ENCODE results near the gene TELO2. TPM values are rescaled to one million over a fixed set of nuclear protein-coding genes. Genes with fewer than 3 reads are reported as not detected.

The TELO2 gene
- total and polyA plus RNA-seq, 2 donors (not counting 1 experiment from before 2014, with no cell fraction given), result 6.3 to 10.9 TPM

DNA sequence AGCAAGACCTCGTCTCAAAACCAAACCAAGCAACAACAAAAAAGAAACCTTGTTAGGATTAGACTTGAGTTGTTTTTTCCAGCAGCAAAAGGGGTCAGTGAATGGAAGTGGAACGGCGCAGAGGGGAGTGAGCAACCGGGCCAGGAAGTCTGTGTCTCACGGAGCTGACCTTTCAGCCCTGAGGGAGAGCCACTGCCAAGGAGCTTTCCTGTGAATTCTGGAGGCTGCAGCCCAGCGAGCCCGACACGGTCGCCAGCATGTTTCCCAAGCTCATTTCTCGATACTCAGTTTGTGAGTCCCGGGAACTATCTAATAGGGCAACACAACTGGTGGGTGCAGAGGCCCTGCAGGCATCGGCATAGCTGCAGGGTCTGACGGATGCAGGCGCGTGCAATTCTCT lies 19.6 kb downstream of the TELO2 start:
- H3K9ac ChIP-seq (ENCODE audit: insufficient read depth, low read length), result no peak overlapping the region
- H3K36me3 ChIP-seq (ENCODE audit: control insufficient read depth, insufficient read depth, low read length), result peaks cover 12% of the 10 kb centered on the region
- H4K20me1 ChIP-seq (ENCODE audit: control insufficient read depth, extremely low read depth, insufficient read depth, low read length), result no peaks in the 10 kb centered on the region
- no peaks in the 10 kb centered on the region for H3K4me1 ChIP-seq (ENCODE audit: control insufficient read depth, extremely low read depth, insufficient read depth, low read length)
- H3K27ac ChIP-seq (ENCODE audit: insufficient read depth, low read length), result no peak overlapping the region
- H3K27me3 ChIP-seq (ENCODE audit: control insufficient read depth, insufficient read depth, low read length), result no peaks in the 10 kb centered on the region
- no peaks in the 10 kb centered on the region for H3K79me2 ChIP-seq (ENCODE audit: control insufficient read depth, insufficient read depth, low read length)
- no peak overlapping the region for H2AFZ ChIP-seq (ENCODE audit: low read length)
- no peaks in the 10 kb centered on the region for H3K9me3 ChIP-seq (ENCODE audit: control insufficient read depth, insufficient read depth, low read depth, low read length)
- no peak overlapping the region for H3K4me2 ChIP-seq (ENCODE audit: extremely low read depth, insufficient read depth, low read length)
- H3K4me3 ChIP-seq (replicated peaks in 1 of 4; ENCODE audit: control extremely low read depth in 1 of 4, insufficient read depth in 1 of 4, low read depth in 3 of 4, low read length in 4 of 4), result no peak overlapping the region
- TF ChIP-seq, protein P1, sequence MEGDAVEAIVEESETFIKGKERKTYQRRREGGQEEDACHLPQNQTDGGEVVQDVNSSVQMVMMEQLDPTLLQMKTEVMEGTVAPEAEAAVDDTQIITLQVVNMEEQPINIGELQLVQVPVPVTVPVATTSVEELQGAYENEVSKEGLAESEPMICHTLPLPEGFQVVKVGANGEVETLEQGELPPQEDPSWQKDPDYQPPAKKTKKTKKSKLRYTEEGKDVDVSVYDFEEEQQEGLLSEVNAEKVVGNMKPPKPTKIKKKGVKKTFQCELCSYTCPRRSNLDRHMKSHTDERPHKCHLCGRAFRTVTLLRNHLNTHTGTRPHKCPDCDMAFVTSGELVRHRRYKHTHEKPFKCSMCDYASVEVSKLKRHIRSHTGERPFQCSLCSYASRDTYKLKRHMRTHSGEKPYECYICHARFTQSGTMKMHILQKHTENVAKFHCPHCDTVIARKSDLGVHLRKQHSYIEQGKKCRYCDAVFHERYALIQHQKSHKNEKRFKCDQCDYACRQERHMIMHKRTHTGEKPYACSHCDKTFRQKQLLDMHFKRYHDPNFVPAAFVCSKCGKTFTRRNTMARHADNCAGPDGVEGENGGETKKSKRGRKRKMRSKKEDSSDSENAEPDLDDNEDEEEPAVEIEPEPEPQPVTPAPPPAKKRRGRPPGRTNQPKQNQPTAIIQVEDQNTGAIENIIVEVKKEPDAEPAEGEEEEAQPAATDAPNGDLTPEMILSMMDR (conservative IDR thresholded peaks at IDR 0.05 in 1 of 2, IDR thresholded peaks at IDR 0.05 in 1 of 2; ENCODE audit: low read depth in 1 of 2, low read length in 2 of 2), result no peak
- TF ChIP-seq EZH2 (IDR thresholded peaks at IDR 0.05; ENCODE audit: low read length, missing control alignments), result no peak
- DNase-seq (ENCODE audit: low read depth in 2 of 2), result no peak

DNA sequence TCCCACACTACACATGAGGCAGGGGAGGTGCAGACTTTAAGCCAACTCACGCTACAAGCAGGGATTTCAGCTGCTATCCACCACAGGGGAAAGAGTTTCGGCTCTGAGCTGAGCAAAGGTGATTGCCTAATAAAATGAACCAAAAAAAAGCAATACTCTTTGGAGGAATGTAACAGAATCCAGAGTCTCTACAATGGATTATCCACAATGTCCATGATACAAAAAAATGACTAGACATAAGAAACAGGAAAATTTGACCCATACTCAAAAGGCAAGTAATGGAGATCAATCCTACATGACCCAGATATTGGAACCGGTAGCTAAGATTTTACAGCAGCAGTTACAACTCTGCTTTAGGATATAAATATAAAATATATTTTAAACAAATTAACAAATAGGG lies 21.3 kb downstream of the TELO2 start:
- Histone ChIP-seq H3K27me3 (ENCODE audit: control insufficient read depth, insufficient read depth, low read length) (no peaks in the 10 kb centered on the region), H2AFZ (ENCODE audit: low read length) (no peak overlapping the region), H3K9ac (ENCODE audit: insufficient read depth, low read length) (no peak overlapping the region), H3K4me1 (ENCODE audit: control insufficient read depth, extremely low read depth, insufficient read depth, low read length) (no peaks in the 10 kb centered on the region), H4K20me1 (ENCODE audit: control insufficient read depth, extremely low read depth, insufficient read depth, low read length) (no peaks in the 10 kb centered on the region), H3K9me3 (ENCODE audit: control insufficient read depth, insufficient read depth, low read depth, low read length) (no peaks in the 10 kb centered on the region), H3K4me3 (replicated peaks in 1 of 4; ENCODE audit: control extremely low read depth in 1 of 4, insufficient read depth in 1 of 4, low read depth in 3 of 4, low read length in 4 of 4) (no peak overlapping the region), H3K27ac (ENCODE audit: insufficient read depth, low read length) (no peak overlapping the region), H3K4me2 (ENCODE audit: extremely low read depth, insufficient read depth, low read length) (no peak overlapping the region), H3K79me2 (ENCODE audit: control insufficient read depth, insufficient read depth, low read length) (no peaks in the 10 kb centered on the region), H3K36me3 (ENCODE audit: control insufficient read depth, insufficient read depth, low read length) (peaks cover 8% of the 10 kb centered on the region)
- TF ChIP-seq, protein P1 (conservative IDR thresholded peaks at IDR 0.05 in 1 of 2, IDR thresholded peaks at IDR 0.05 in 1 of 2; ENCODE audit: low read depth in 1 of 2, low read length in 2 of 2), result no peak
- no peak for TF ChIP-seq EZH2 (IDR thresholded peaks at IDR 0.05; ENCODE audit: low read length, missing control alignments)
- DNase-seq (ENCODE audit: low read depth in 2 of 2), result no peak

DNA sequence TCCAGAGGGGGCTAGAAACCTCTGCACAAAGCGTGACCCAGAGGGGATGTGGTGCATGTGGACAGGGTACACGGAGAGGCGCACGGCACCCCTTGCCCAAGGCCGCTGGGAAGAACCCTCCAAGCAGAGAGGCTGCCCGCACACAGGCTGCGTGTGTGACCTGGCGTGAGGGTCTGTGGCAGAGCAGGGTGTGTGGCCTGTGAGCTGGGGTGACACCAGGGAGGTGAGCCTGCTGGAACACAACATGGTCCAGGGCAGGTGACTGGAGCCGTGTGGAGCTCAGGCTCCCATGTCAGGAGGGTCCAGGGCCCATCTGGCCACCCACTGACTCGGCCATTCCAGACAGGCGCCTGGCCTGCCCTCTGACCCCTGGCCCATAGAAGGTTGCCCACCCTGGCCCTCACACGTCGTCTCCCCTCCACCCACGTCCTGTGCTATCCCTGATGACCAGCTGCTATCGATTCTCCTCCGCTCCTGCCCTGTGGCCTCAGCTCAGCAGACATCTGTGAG lies 25.5 kb downstream of the TELO2 start:
- DNase-seq (ENCODE audit: low read depth in 2 of 2), result no peak

More for the DNA sequence above, 25.5 kb downstream of the TELO2 start:
- Histone ChIP-seq H3K27ac (ENCODE audit: insufficient read depth, low read length) (no peak overlapping the region), H3K4me3 (replicated peaks in 1 of 4; ENCODE audit: control extremely low read depth in 1 of 4, insufficient read depth in 1 of 4, low read depth in 3 of 4, low read length in 4 of 4) (no peak overlapping the region), H3K4me2 (ENCODE audit: extremely low read depth, insufficient read depth, low read length) (no peak overlapping the region), H3K36me3 (ENCODE audit: control insufficient read depth, insufficient read depth, low read length) (no peaks in the 10 kb centered on the region), H2AFZ (ENCODE audit: low read length) (no peak overlapping the region), H3K27me3 (ENCODE audit: control insufficient read depth, insufficient read depth, low read length) (no peaks in the 10 kb centered on the region), H3K9ac (ENCODE audit: insufficient read depth, low read length) (no peak overlapping the region), H3K9me3 (ENCODE audit: control insufficient read depth, insufficient read depth, low read depth, low read length) (no peaks in the 10 kb centered on the region), H4K20me1 (ENCODE audit: control insufficient read depth, extremely low read depth, insufficient read depth, low read length) (no peaks in the 10 kb centered on the region), H3K79me2 (ENCODE audit: control insufficient read depth, insufficient read depth, low read length) (no peaks in the 10 kb centered on the region), H3K4me1 (ENCODE audit: control insufficient read depth, extremely low read depth, insufficient read depth, low read length) (no peaks in the 10 kb centered on the region)
- TF ChIP-seq EZH2 (IDR thresholded peaks at IDR 0.05; ENCODE audit: low read length, missing control alignments), result no peak
- TF ChIP-seq, protein P1 (conservative IDR thresholded peaks at IDR 0.05 in 1 of 2, IDR thresholded peaks at IDR 0.05 in 1 of 2; ENCODE audit: low read depth in 1 of 2, low read length in 2 of 2), result no peak
